ENCODE measurements around the gene PPIH.
"Not testable (repeated sequence)": the region's sequence is repeated elsewhere in the genome, so short reads cannot be mapped to it uniquely, and the experiment has no call there.

The PPIH gene

GRCh38 chr1:42700006-42700405 is 41.8 kb downstream of the PPIH start:
- no peak for TF ChIP-seq CTCF (IDR thresholded peaks at IDR 0.05)
- Histone ChIP-seq H3K27ac (no peak overlapping the region), H3K27me3 (no peaks in the 10 kb centered on the region), H3K9me3 (no peaks in the 10 kb centered on the region), H3K36me3 (peaks cover 86% of the 10 kb centered on the region), H3K4me1 (ENCODE audit: control insufficient read depth in 1 of 2, insufficient read depth in 1 of 2, low read depth in 1 of 2, low read length in 1 of 2) (no peaks in the 10 kb centered on the region), H3K4me3 (ENCODE audit: low read depth in 1 of 2, low read length in 1 of 2) (no peak overlapping the region)

DNA sequence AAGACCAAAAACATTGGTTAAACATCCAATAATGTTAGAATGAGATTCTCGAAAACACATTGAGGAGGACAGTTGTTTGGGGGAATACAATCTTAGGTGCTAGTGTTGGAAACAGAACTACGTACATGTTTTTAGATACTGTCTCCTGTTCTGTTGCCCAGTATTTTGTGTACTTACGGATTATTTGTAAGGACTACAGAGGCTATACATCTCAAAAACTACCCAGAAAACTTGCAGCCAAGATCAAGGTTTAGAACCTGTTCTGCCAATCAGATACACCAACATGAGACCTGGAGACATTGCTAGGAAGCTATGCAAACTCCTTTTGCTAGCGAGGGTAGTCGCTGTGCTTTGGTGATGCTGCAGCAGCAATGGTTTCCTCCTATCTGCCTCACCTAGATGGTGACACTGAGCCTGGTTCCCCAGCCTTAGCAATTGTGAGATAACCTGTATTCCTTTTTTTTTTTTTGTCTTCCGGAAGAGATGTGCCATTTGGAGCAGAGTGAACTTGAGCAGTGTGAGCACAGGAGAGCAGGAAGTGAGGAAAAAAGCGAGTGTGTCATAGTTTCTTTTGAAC is 45.8 kb downstream of the PPIH start:
- H3K9me3 ChIP-seq: no peaks in the 10 kb centered on the region
- H3K27me3 ChIP-seq: no peaks in the 10 kb centered on the region
- no peak overlapping the region for H3K4me3 ChIP-seq (ENCODE audit: low read depth in 1 of 2, low read length in 1 of 2)
- no peak for TF ChIP-seq CTCF (IDR thresholded peaks at IDR 0.05)
- H3K4me1 ChIP-seq (ENCODE audit: control insufficient read depth in 1 of 2, insufficient read depth in 1 of 2, low read depth in 1 of 2, low read length in 1 of 2): no peaks in the 10 kb centered on the region
- peaks cover 64% of the 10 kb centered on the region for H3K36me3 ChIP-seq
- H3K27ac ChIP-seq: no peak overlapping the region

DNA sequence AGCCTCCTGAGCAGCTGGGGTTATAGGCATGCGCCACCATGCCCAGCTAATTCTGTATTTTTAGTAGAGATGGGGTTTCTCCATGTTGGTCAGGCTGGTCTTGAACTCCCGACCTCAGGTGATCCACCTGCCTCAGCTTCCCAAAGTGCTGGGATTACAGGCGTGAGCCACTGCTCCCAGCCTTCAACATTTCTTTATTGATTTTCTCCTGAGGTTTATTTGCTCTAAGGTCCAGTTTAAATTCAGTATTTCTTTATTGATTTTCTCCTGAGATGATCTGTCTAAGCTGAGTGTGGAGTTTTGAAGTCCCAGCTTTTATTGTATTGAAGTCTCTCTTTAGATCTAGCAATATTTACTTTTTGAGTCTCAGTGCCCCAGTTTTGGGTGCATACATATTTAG is 54.6 kb downstream of the PPIH start:
- not testable (repeated sequence) for H3K4me3 ChIP-seq (ENCODE audit: low read depth in 1 of 2, low read length in 1 of 2); H3K36me3 ChIP-seq; H3K4me1 ChIP-seq (ENCODE audit: control insufficient read depth in 1 of 2, insufficient read depth in 1 of 2, low read depth in 1 of 2, low read length in 1 of 2); H3K27ac ChIP-seq; H3K9me3 ChIP-seq; H3K27me3 ChIP-seq

DNA sequence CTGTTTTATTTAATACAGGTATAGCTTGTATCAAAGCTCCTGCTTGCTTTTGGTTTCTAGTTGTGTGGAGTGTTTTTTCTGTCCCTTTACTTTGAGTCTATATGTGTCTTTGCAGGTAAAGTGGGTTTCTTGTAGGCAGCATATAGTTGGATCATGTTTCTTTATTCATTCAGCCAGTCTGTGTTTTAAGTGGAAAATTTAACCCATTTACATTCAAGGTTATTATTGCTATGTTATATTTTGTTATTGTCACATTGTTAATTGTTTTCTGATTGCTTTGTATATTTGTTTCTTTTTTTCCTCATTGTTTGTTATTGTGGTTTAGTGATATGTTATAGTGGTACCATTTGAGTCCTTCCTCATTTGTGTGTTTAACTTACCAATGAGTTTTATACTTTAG is 55.1 kb downstream of the PPIH start:
- Histone ChIP-seq H3K27me3 (no peaks in the 10 kb centered on the region), H3K36me3 (no peaks in the 10 kb centered on the region)
- no peak for TF ChIP-seq CTCF (IDR thresholded peaks at IDR 0.05)

GRCh38 chr1:42714441-42714840 is 56.2 kb downstream of the PPIH start:
- not testable (repeated sequence) for H3K27me3 ChIP-seq; H3K4me1 ChIP-seq (ENCODE audit: control insufficient read depth in 1 of 2, insufficient read depth in 1 of 2, low read depth in 1 of 2, low read length in 1 of 2); H3K4me3 ChIP-seq (ENCODE audit: low read depth in 1 of 2, low read length in 1 of 2); H3K27ac ChIP-seq; H3K36me3 ChIP-seq; H3K9me3 ChIP-seq

More for the DNA sequence above, 55.1 kb downstream of the PPIH start:
- Histone ChIP-seq H3K4me3 (ENCODE audit: low read depth in 1 of 2, low read length in 1 of 2) (no peak overlapping the region), H3K27ac (no peak overlapping the region), H3K9me3 (no peaks in the 10 kb centered on the region), H3K4me1 (ENCODE audit: control insufficient read depth in 1 of 2, insufficient read depth in 1 of 2, low read depth in 1 of 2, low read length in 1 of 2) (no peaks in the 10 kb centered on the region)

DNA sequence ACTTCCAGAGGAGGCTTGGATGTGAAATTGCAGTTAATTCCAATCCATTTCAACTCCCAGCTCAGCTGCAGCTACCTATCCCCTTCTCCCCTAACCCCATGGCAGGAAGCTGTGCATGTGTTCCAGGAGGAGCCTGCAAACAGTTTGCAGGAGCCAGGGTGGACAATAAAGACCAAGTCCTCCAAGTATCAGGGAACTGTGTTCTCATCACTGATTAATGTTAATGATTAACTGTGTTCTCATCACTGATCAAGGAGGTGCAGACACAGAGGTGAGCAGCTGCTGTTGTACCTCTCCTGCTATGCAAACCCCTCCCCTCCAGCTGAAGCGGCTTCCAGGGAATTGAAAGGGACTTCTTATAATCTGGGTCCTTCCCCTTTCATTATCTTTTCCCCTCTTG is 62.6 kb downstream of the PPIH start:
- TF ChIP-seq CTCF (IDR thresholded peaks at IDR 0.05): no peak
- Histone ChIP-seq H3K27me3 (no peaks in the 10 kb centered on the region), H3K9me3 (no peaks in the 10 kb centered on the region), H3K27ac (no peak overlapping the region), H3K36me3 (no peaks in the 10 kb centered on the region), H3K4me3 (ENCODE audit: low read depth in 1 of 2, low read length in 1 of 2) (no peak overlapping the region), H3K4me1 (ENCODE audit: control insufficient read depth in 1 of 2, insufficient read depth in 1 of 2, low read depth in 1 of 2, low read length in 1 of 2) (no peaks in the 10 kb centered on the region)

- no peak overlapping the region for H3K27ac ChIP-seq
- no peaks in the 10 kb centered on the region for H3K4me1 ChIP-seq (ENCODE audit: control insufficient read depth in 1 of 2, insufficient read depth in 1 of 2, low read depth in 1 of 2, low read length in 1 of 2)
- no peak overlapping the region for H3K4me3 ChIP-seq (ENCODE audit: low read depth in 1 of 2, low read length in 1 of 2)
- H3K27me3 ChIP-seq: no peaks in the 10 kb centered on the region
- no peak for TF ChIP-seq CTCF (IDR thresholded peaks at IDR 0.05)
- no peaks in the 10 kb centered on the region for H3K9me3 ChIP-seq
- no peaks in the 10 kb centered on the region for H3K36me3 ChIP-seq
These were observed 63.7 kb downstream of the PPIH start for GRCh38 chr1:42721926-42722325.

GRCh38 chr1:42722403-42722802 is 64.2 kb downstream of the PPIH start:
- not testable (repeated sequence) for H3K27me3 ChIP-seq; H3K36me3 ChIP-seq; H3K27ac ChIP-seq; H3K9me3 ChIP-seq; H3K4me3 ChIP-seq (ENCODE audit: low read depth in 1 of 2, low read length in 1 of 2); H3K4me1 ChIP-seq (ENCODE audit: control insufficient read depth in 1 of 2, insufficient read depth in 1 of 2, low read depth in 1 of 2, low read length in 1 of 2)

Measured in neutrophil (primary cell).